PC-3 (cell line): ENCODE measurements around the gene IFNLR1.

Experiments
- CTCF ChIP-seq: fragments of 300-600 bp; sonication (generic); conservative IDR thresholded peaks from 2 replicates; pipeline ENCODE4 v1.5.1; 2017; ENCODE audit warnings: antibody characterized with exemption, low read depth, mild to moderate bottlenecking, low read length
- EZH2 ChIP-seq: fragments of 300-600 bp; sonication (generic); IDR thresholded peaks from one replicate; pipeline ENCODE4 v1.6.1; 2017; ENCODE audit warnings: antibody characterized with exemption, mild to moderate bottlenecking, low read length; ENCODE audit not compliant: unreplicated experiment
- EZH2phosphoT487 ChIP-seq: fragments of 300-600 bp; sonication (generic); IDR thresholded peaks from 2 replicates; pipeline ENCODE4 v1.6.1; 2018; ENCODE audit warnings: mild to moderate bottlenecking, antibody characterized with exemption, low read length, borderline replicate concordance

- TF ChIP-seq CTCF (no peak), EZH2 (no peak), EZH2phosphoT487 (no peak)
Measured at GRCh38 chr1:24117722-24118409, 69.2 kb downstream of the IFNLR1 start.
